D721Med (cell line): ENCODE results near the gene OXER1.

Source experiments
- DNase-seq: peaks from one replicate; pipeline ENCODE4 v3.0.0; 2011; ENCODE audit warnings: low spot score; ENCODE audit not compliant: insufficient read length
- FAIRE-seq: peaks from 2 replicates; lab custom pipeline; 2011; peaks lifted over from hg19 to GRCh38; lab: Jason Lieb, UNC
- CTCF ChIP-seq: IDR thresholded peaks from 2 replicates; pipeline ENCODE4 v1.5.1; 2012; ENCODE audit warnings: mild to moderate bottlenecking, control low read depth; ENCODE audit not compliant: insufficient read depth; ENCODE audit errors: missing control alignments

OXER1 gene

GRCh38 chr2:42756966-42757513, 6.9 kb downstream of the OXER1 start:
- DNase-seq (no peak), FAIRE-seq (no peak)
- no peak for TF ChIP-seq CTCF

GRCh38 chr2:42756150-42756775, 7.7 kb downstream of the OXER1 start:
- TF ChIP-seq CTCF: no peak
- FAIRE-seq (no peak), DNase-seq (no peak)

- DNase-seq (no peak), FAIRE-seq (no peak)
- no peak for TF ChIP-seq CTCF
Observed at GRCh38 chr2:42755191-42755880, 8.6 kb downstream of the OXER1 start.

GRCh38 chr2:42754776-42755140, 9.2 kb downstream of the OXER1 start:
- TF ChIP-seq CTCF: no peak
- FAIRE-seq: no peak
- DNase-seq: no peak

GRCh38 chr2:42754021-42754775, 9.7 kb downstream of the OXER1 start:
- no peak for TF ChIP-seq CTCF
- DNase-seq (no peak), FAIRE-seq (no peak)

- no peak for DNase-seq
- FAIRE-seq: no peak
- TF ChIP-seq CTCF: no peak
Observed at GRCh38 chr2:42752816-42753813, 10.8 kb downstream of the OXER1 start.
